C4-2B (cell line): ENCODE measurements around the gene PTGDS.

Experiments
- H3K27ac ChIP-seq: fragments of 450-650 bp; 2 replicates; pipeline ENCODE4 v1.5.1; 2017
- CTCF ChIP-seq: fragments of 450-650 bp; conservative IDR thresholded peaks from 2 replicates; pipeline ENCODE4 v1.5.1; 2017; ENCODE audit warnings: mild to moderate bottlenecking
- ZFX ChIP-seq: fragments of 450-650 bp; IDR thresholded peaks from 2 replicates; pipeline ENCODE4 v1.6.1; 2017

PTGDS gene

GRCh38 chr9:137014166-137014565 is 36.9 kb downstream of the PTGDS start:
- no peak for TF ChIP-seq ZFX
- no peak for TF ChIP-seq CTCF
- H3K27ac ChIP-seq: no peak overlapping the region

- H3K27ac ChIP-seq: no peak overlapping the region
- TF ChIP-seq ZFX (no peak), CTCF (no peak)
Measured at GRCh38 chr9:137014776-137015539, 37.7 kb downstream of the PTGDS start.

DNA sequence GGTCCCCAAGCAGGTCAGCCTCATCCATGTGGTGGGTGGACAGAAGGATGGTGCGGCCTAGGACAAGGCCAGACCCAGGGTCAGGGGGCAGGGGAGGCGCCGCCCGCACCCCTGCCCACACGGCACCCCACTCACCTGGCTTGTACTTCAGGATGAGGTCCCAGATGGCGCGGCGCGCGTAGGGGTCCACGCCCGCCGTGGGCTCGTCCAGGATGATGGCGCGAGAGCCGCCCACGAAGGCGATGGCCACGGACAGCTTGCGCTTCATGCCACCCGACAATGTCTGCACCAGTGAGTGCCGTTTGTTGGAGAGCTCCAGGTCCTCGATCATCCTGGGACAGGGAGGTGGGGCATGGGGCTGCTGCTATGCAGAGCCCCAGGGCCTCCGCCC is 38.2 kb downstream of the PTGDS start:
- H3K27ac ChIP-seq: no peak overlapping the region
- TF ChIP-seq CTCF (no peak), ZFX (no peak)

DNA sequence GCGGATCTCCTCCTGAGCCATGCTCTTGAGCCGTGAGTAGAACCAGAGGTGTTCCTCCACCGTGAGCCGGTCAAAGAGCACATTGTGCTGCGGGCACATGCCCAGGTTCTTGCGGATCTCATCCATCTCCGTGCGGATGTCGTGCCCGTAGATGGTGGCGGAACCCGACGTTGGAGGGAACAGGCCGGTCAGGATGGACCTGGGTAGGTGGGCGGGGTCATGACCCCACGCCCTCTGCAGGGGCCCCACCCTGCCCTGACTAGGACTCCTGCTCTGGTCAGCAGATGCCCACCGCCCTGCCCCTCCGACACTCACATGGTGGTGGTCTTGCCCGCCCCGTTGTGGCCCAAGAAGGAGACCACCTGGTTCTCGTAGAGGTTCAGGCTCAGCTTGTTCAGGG is 38.7 kb downstream of the PTGDS start:
- H3K27ac ChIP-seq: no peak overlapping the region
- TF ChIP-seq ZFX (no peak), CTCF (no peak)

- no peak overlapping the region for H3K27ac ChIP-seq
- TF ChIP-seq ZFX: no peak
- no peak for TF ChIP-seq CTCF
Measured at GRCh38 chr9:137016436-137016835, 39.1 kb downstream of the PTGDS start.

- H3K27ac ChIP-seq: no peak overlapping the region
- TF ChIP-seq ZFX: no peak
Measured at GRCh38 chr9:137017071-137017470, 39.8 kb downstream of the PTGDS start.

DNA sequence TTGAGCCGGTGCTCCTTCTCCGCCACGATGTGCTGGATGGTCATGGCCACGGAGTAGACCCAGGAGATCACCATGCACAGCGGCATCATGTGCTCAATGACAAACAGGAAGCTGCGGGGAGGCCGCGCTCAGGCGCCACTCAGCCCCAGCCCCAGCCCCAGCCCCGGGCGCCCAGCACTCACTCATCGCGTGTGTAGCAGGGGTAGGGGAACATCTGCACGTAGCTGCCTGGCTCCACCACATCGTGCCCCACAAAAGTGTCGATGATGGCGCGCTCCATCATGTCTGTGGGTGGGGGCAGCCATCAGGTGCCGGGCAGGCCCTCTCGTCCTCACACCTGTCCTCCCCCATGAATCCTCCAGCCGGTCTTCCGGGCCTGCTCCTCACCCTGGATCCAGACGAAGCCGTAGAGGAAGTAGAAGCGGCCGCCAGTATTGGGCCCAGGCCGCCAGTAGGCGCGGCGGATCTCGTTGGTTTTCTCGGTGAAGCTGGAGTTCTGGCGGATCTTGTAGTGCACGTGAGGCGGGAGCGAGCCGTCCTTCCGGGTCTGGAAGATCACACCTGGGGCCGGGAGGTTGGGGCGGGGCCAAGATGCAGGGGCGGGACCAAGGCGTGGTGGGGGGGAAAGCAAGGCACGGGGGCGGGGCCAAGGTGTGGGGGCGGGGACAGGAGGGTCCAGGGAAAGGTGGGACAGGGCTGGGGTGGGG is 40.6 kb downstream of the PTGDS start:
- H3K27ac ChIP-seq: no peak overlapping the region
- TF ChIP-seq ZFX (no peak), CTCF (no peak)
